Mononuclear cell (primary cell): ENCODE measurements around the gene SNPH. TPM values are rescaled to one million over a fixed set of nuclear protein-coding genes. Genes with fewer than 3 reads are reported as not detected.
A peak's percentile ranks its signal among the peaks of the same experiment; 100 is the strongest.
"Not testable (repeated sequence)": the region's sequence is repeated elsewhere in the genome, so short reads cannot be mapped to it uniquely, and the experiment has no call there.

Experiments used
- H3K27me3 ChIP-seq: 2 replicates; pipeline ENCODE4 v1.6.0; 2011; ENCODE audit warnings: low read length, control low read depth; ENCODE audit not compliant: insufficient read depth
- H3K4me1 ChIP-seq: 2 replicates; pipeline ENCODE4 v1.5.1; 2011; ENCODE audit warnings: mild to moderate bottlenecking, low read length, control low read depth; ENCODE audit not compliant: insufficient read depth
- H3K4me3 ChIP-seq: 2 replicates; pipeline ENCODE4 v1.5.1; 2011; ENCODE audit warnings: mild to moderate bottlenecking, low read length, moderate library complexity
- H3K9me3 ChIP-seq: 2 replicates; pipeline ENCODE4 v1.5.1; 2011; ENCODE audit warnings: low read depth, mild to moderate bottlenecking, control low read depth, low read length
- total RNA-seq: library from RNA; depleted of rRNA; stranded (reverse); fragments of >200 nt; gene quantifications from one replicate; pipeline ENCODE4 v1.2.3, GENCODE V29; 2012

The SNPH gene
- total RNA-seq, 1 donor, result 9.7 TPM

GRCh38 chr20:1247689-1248088 is 18.4 kb upstream of the SNPH start:
- Histone ChIP-seq H3K4me1 (no peaks in the 10 kb centered on the region), H3K27me3 (peaks cover 3% of the 10 kb centered on the region), H3K9me3 (no peaks in the 10 kb centered on the region), H3K4me3 (no peak overlapping the region)

GRCh38 chr20:1250282-1250681 is 15.8 kb upstream of the SNPH start:
- not testable (repeated sequence) for H3K4me1 ChIP-seq, H3K4me3 ChIP-seq, H3K9me3 ChIP-seq, H3K27me3 ChIP-seq

GRCh38 chr20:1252416-1252815 is 13.7 kb upstream of the SNPH start:
- Histone ChIP-seq H3K27me3 (peaks cover 29% of the 10 kb centered on the region), H3K9me3 (no peaks in the 10 kb centered on the region), H3K4me1 (no peaks in the 10 kb centered on the region), H3K4me3 (no peak overlapping the region)

- Histone ChIP-seq H3K4me1 (no peaks in the 10 kb centered on the region), H3K27me3 (peaks cover 38% of the 10 kb centered on the region), H3K9me3 (no peaks in the 10 kb centered on the region), H3K4me3 (no peak overlapping the region)
These were observed 11.8 kb upstream of the SNPH start for GRCh38 chr20:1254254-1254653.

- H3K4me1 ChIP-seq, result no peaks in the 10 kb centered on the region
- no peaks in the 10 kb centered on the region for H3K9me3 ChIP-seq
- peaks cover 39% of the 10 kb centered on the region for H3K27me3 ChIP-seq
- no peak overlapping the region for H3K4me3 ChIP-seq
These were observed 10.4 kb upstream of the SNPH start for GRCh38 chr20:1255675-1256074.

GRCh38 chr20:1263853-1264252 is 2.2 kb upstream of the SNPH start:
- no peaks in the 10 kb centered on the region for H3K9me3 ChIP-seq

GRCh38 chr20:1264727-1265126 is 1.4 kb upstream of the SNPH start:
- H3K4me3 ChIP-seq, result no peak overlapping the region
- no peaks in the 10 kb centered on the region for H3K9me3 ChIP-seq
- peaks cover 20% of the 10 kb centered on the region for H3K4me1 ChIP-seq
- H3K27me3 ChIP-seq, result peaks cover 41% of the 10 kb centered on the region

More at GRCh38 chr20:1263853-1264252, 2.2 kb upstream of the SNPH start:
- H3K4me3 ChIP-seq, result no peak overlapping the region
- peaks cover 41% of the 10 kb centered on the region for H3K27me3 ChIP-seq
- peaks cover 20% of the 10 kb centered on the region for H3K4me1 ChIP-seq

GRCh38 chr20:1265226-1265915 is 723 bp upstream of the SNPH start:
- peaks cover 41% of the 10 kb centered on the region for H3K27me3 ChIP-seq
- H3K4me1 ChIP-seq, result peaks cover 20% of the 10 kb centered on the region
- peak overlapping the region; percentile 35 for H3K4me3 ChIP-seq

GRCh38 chr20:1265916-1266166 is 253 bp upstream of the SNPH start:
- H3K4me3 ChIP-seq, result peak overlapping the region; percentile 35
- H3K4me1 ChIP-seq, result peaks cover 20% of the 10 kb centered on the region
- no peaks in the 10 kb centered on the region for H3K9me3 ChIP-seq
- H3K27me3 ChIP-seq, result peaks cover 39% of the 10 kb centered on the region

More at GRCh38 chr20:1265226-1265915, 723 bp upstream of the SNPH start:
- no peaks in the 10 kb centered on the region for H3K9me3 ChIP-seq

- peaks cover 20% of the 10 kb centered on the region for H3K4me1 ChIP-seq
- H3K9me3 ChIP-seq, result no peaks in the 10 kb centered on the region
- peaks cover 30% of the 10 kb centered on the region for H3K27me3 ChIP-seq
- H3K4me3 ChIP-seq, result no peak overlapping the region
These were observed 1.1 kb downstream of the SNPH start for GRCh38 chr20:1267161-1267560.

GRCh38 chr20:1267809-1268374 is 1.8 kb downstream of the SNPH start:
- H3K4me1 ChIP-seq, result peaks cover 23% of the 10 kb centered on the region
- no peak overlapping the region for H3K4me3 ChIP-seq
- H3K27me3 ChIP-seq, result peaks cover 23% of the 10 kb centered on the region
- H3K9me3 ChIP-seq, result no peaks in the 10 kb centered on the region

- no peaks in the 10 kb centered on the region for H3K9me3 ChIP-seq
- peaks cover 20% of the 10 kb centered on the region for H3K27me3 ChIP-seq
- H3K4me1 ChIP-seq, result peaks cover 25% of the 10 kb centered on the region
- H3K4me3 ChIP-seq, result no peak overlapping the region
These were observed 3.1 kb downstream of the SNPH start for GRCh38 chr20:1269235-1269634.

GRCh38 chr20:1269850-1270249 is 3.8 kb downstream of the SNPH start:
- Histone ChIP-seq H3K9me3 (no peaks in the 10 kb centered on the region), H3K4me1 (peaks cover 25% of the 10 kb centered on the region), H3K4me3 (no peak overlapping the region), H3K27me3 (peaks cover 20% of the 10 kb centered on the region)

- Histone ChIP-seq H3K9me3 (no peaks in the 10 kb centered on the region), H3K4me3 (no peak overlapping the region), H3K27me3 (peaks cover 2% of the 10 kb centered on the region), H3K4me1 (peaks cover 5% of the 10 kb centered on the region)
These were observed 6.4 kb downstream of the SNPH start for GRCh38 chr20:1272368-1273100.

- Histone ChIP-seq H3K4me1 (peaks cover 5% of the 10 kb centered on the region), H3K9me3 (no peaks in the 10 kb centered on the region), H3K27me3 (no peaks in the 10 kb centered on the region), H3K4me3 (no peak overlapping the region)
These were observed 7.3 kb downstream of the SNPH start for GRCh38 chr20:1273366-1273765.
